B cell (primary cell): ENCODE results near the gene CTNNA3. TPM values are rescaled to one million over a fixed set of nuclear protein-coding genes. Genes with fewer than 3 reads are reported as not detected.
"Not testable (repeated sequence)": the region's sequence is repeated elsewhere in the genome, so short reads cannot be mapped to it uniquely, and the experiment has no call there.

Experiments used
- ATAC-seq: fragments of 200-7000 bp; cut with Tn5 transposase; one replicate; pipeline ENCODE4 v1.10.0; 2021; ENCODE audit warnings: low read depth, mild to moderate bottlenecking, moderate number of reproducible peaks, moderate library complexity
- CTCF ChIA-PET: fragments of 350-600 bp; sonication (Branson Sonifier 250); formaldehyde crosslinking; loops from one replicate; lab custom pipeline; 2021; ENCODE audit warnings: antibody characterized with exemption, inconsistent platforms; lab: Charles Lee
- POLR2A ChIA-PET: fragments of 350-600 bp; sonication (Branson Sonifier 250); formaldehyde crosslinking; loops from one replicate; lab custom pipeline; 2021; ENCODE audit warnings: antibody characterized with exemption; lab: Charles Lee
- DNase-seq: peaks from one replicate; pipeline ENCODE4 v3.0.0; 2013
- H2AFZ ChIP-seq: 2 replicates; pipeline ENCODE4 v1.6.1; 2012; ENCODE audit warnings: mild to moderate bottlenecking, low read depth, low read length; ENCODE audit not compliant: insufficient read depth, poor library complexity, severe bottlenecking
- H3K27ac ChIP-seq, 2 donors: 1 replicate in 1 of 2; 2 replicates in 1 of 2; pipeline ENCODE4 v1.5.1; 2012 to 2013; ENCODE audit warnings: low read length in 2 of 2, mild to moderate bottlenecking in 2 of 2, moderate library complexity in 1 of 2
- H3K27me3 ChIP-seq, 4 experiments: fragments of 200-600 bp in 1 of 4; sonication (generic) in 1 of 4; replicated peaks in 1 of 4; 1 replicate in 2 of 4; 2 replicates in 2 of 4; pipeline versions ENCODE4 v1.6.1 to v1.7.0; 2013 to 2016; ENCODE audit warnings: low read length in 3 of 4, mild to moderate bottlenecking in 2 of 4, mixed read lengths in 1 of 4, moderate library complexity in 1 of 4; ENCODE audit not compliant: insufficient read depth in 4 of 4, control insufficient read depth in 3 of 4; ENCODE audit errors: control extremely low read depth in 1 of 4
- H3K36me3 ChIP-seq, 2 experiments: replicated peaks in 1 of 2; 1 replicate in 1 of 2; 2 replicates in 1 of 2; pipeline versions ENCODE4 v1.6.1 to v1.7.1; 2013; ENCODE audit warnings: low read length in 1 of 2; ENCODE audit not compliant: insufficient read depth in 2 of 2, control insufficient read depth in 1 of 2; ENCODE audit errors: control extremely low read depth in 1 of 2, extremely low read depth in 1 of 2
- H3K4me1 ChIP-seq, 2 donors: fragments of 200-600 bp in 1 of 2; sonication (generic) in 1 of 2; 1 replicate in 1 of 2; 2 replicates in 1 of 2; pipeline versions ENCODE4 v1.5.1 to v1.6.1; 2013 to 2017; ENCODE audit warnings: low read length in 2 of 2; ENCODE audit not compliant: control insufficient read depth in 2 of 2, insufficient read depth in 2 of 2
- H3K4me2 ChIP-seq: replicated peaks from 2 replicates; pipeline ENCODE3; 2012; ENCODE audit warnings: mild to moderate bottlenecking, low read depth, low read length; ENCODE audit not compliant: poor library complexity, severe bottlenecking
- H3K4me3 ChIP-seq, 5 experiments: fragments of 200-600 bp in 1 of 5; sonication (generic) in 1 of 5; 1 replicate in 3 of 5; 2 replicates in 2 of 5; pipeline versions ENCODE4 v1.5.1 to v1.7.0; 2011 to 2016; ENCODE audit warnings: low read length in 4 of 5, mild to moderate bottlenecking in 4 of 5, low read depth in 2 of 5, control low read depth in 1 of 5, moderate library complexity in 1 of 5; ENCODE audit not compliant: insufficient read depth in 1 of 5; ENCODE audit errors: control extremely low read depth in 1 of 5, extremely low read depth in 1 of 5
- H3K79me2 ChIP-seq: fragments of 200-600 bp; sonication (generic); one replicate; pipeline ENCODE4 v1.6.0; 2016; ENCODE audit warnings: low read length; ENCODE audit not compliant: control insufficient read depth, insufficient read depth
- H3K9ac ChIP-seq: fragments of 200-600 bp; sonication (generic); 2 replicates; pipeline ENCODE4 v1.6.1; 2017; ENCODE audit warnings: mild to moderate bottlenecking, low read length, moderate library complexity
- H3K9me3 ChIP-seq, 3 donors: one replicate each; pipeline versions ENCODE4 v1.6.1 to v1.7.1; 2013; ENCODE audit warnings: low read length in 2 of 3; ENCODE audit not compliant: control insufficient read depth in 2 of 3, insufficient read depth in 1 of 3; ENCODE audit errors: control extremely low read depth in 1 of 3
- H4K20me1 ChIP-seq: 2 replicates; pipeline ENCODE4 v1.6.0; 2012; ENCODE audit warnings: mild to moderate bottlenecking, low read length; ENCODE audit not compliant: insufficient read depth, control insufficient read depth, poor library complexity, severe bottlenecking
- H3K27ac Mint-ChIP-seq: one replicate; pipeline ENCODE4 v1.8.0; 2021; ENCODE audit warnings: mixed read lengths
- H3K27me3 Mint-ChIP-seq: one replicate; pipeline ENCODE4 v1.8.0; 2021; ENCODE audit warnings: mixed read lengths
- H3K4me1 Mint-ChIP-seq: one replicate; pipeline ENCODE4 v1.8.0; 2021; ENCODE audit warnings: mixed read lengths
- H3K4me3 Mint-ChIP-seq: one replicate; pipeline ENCODE4 v1.8.0; 2021; ENCODE audit warnings: mixed read lengths
- H3K9me3 Mint-ChIP-seq: one replicate; pipeline ENCODE4 v1.8.0; 2022; ENCODE audit warnings: mixed read lengths; ENCODE audit not compliant: insufficient read depth
- CTCF ChIP-seq: fragments of 200-600 bp; IDR thresholded peaks from one replicate; pipeline ENCODE4 v1.8.0; 2022; ENCODE audit warnings: antibody characterized with exemption, mild to moderate bottlenecking
- EZH2 ChIP-seq: IDR thresholded peaks from 2 replicates; pipeline ENCODE4 v1.6.1; 2012; ENCODE audit warnings: borderline replicate concordance, low read depth, mild to moderate bottlenecking, moderate library complexity, low read length; ENCODE audit not compliant: insufficient read depth, poor library complexity, severe bottlenecking
- WGBS: methylation state at CpG from one replicate; pipeline ENCODE4 v1.1.5; 2013; ENCODE audit warnings: missing lambda C conversion rate; ENCODE audit not compliant: insufficient coverage; 5-methylcytosine and 5-hydroxymethylcytosine counted together
- intact Hi-C: fragments of 100-400 bp; cut with micrococcal nuclease; formaldehyde crosslinking; loops from one replicate; pipeline ENCODE4 v1.10.0; 2022
- polyA plus RNA-seq: library from polyadenylated mRNA; depleted of rRNA; stranded (reverse); fragments of >200 nt; gene quantifications from 2 replicates; pipeline ENCODE4 v1.2.3, GENCODE V29; 2012
- total RNA-seq, 2 donors: library from RNA; stranded (reverse); fragments of 120-200 nt in 1 of 2; gene quantifications; 1 replicate in 1 of 2; 2 replicates in 1 of 2; pipeline versions ENCODE4 v1.2.3 to v1.2.4, GENCODE V29; 2013 to 2022

CTNNA3 gene
- total and polyA plus RNA-seq, 2 donors (not counting 1 experiment from before 2014, with no cell fraction given): 0.01 TPM; not detected in 1

GRCh38 chr10:66365686-66366085 is 1330.3 kb downstream of the CTNNA3 start:
- CTCF ChIA-PET: no interaction called here
- H3K27ac ChIP-seq: no peak overlapping the region
- no peaks in the 10 kb centered on the region for H4K20me1 ChIP-seq
- no peaks in the 10 kb centered on the region for H3K27me3 ChIP-seq
- no peak overlapping the region for H3K4me3 Mint-ChIP-seq
- POLR2A ChIA-PET: no interaction called here
- ATAC-seq: no peak
- H3K79me2 ChIP-seq: no peaks in the 10 kb centered on the region
- peaks cover 0 to 3% (median 0%) of the 10 kb centered on the region in 3 donors for H3K9me3 ChIP-seq
- no peaks in the 10 kb centered on the region for H3K27me3 Mint-ChIP-seq
- H3K4me1 ChIP-seq: no peaks in the 10 kb centered on the region
- DNase-seq: no peak
- H3K4me3 ChIP-seq: no peak overlapping the region
- H3K9ac ChIP-seq: no peak overlapping the region
- no peaks in the 10 kb centered on the region for H3K36me3 ChIP-seq
- no peaks in the 10 kb centered on the region for H3K4me1 Mint-ChIP-seq
- TF ChIP-seq CTCF (no peak), EZH2 (no peak)
- no peak overlapping the region for H3K4me2 ChIP-seq
- H3K27ac Mint-ChIP-seq: no peak overlapping the region
- no peaks in the 10 kb centered on the region for H3K9me3 Mint-ChIP-seq
- H2AFZ ChIP-seq: no peak overlapping the region
- intact Hi-C loops: no loop called here
- WGBS: no CpG with 5 or more reads among the region's 2 CpGs

GRCh38 chr10:66362522-66362921 is 1333.5 kb downstream of the CTNNA3 start:
- Histone ChIP-seq H3K4me1 (no peaks in the 10 kb centered on the region), H3K9me3 (peaks cover 0 to 3% (median 0%) of the 10 kb centered on the region in 3 donors), H2AFZ (no peak overlapping the region), H4K20me1 (no peaks in the 10 kb centered on the region), H3K4me2 (no peak overlapping the region), H3K9ac (no peak overlapping the region), H3K36me3 (no peaks in the 10 kb centered on the region), H3K27me3 (no peaks in the 10 kb centered on the region), H3K79me2 (no peaks in the 10 kb centered on the region), H3K4me3 (no peak overlapping the region), H3K27ac (no peak overlapping the region)
- intact Hi-C loops: no loop called here
- no peaks in the 10 kb centered on the region for H3K27me3 Mint-ChIP-seq
- ATAC-seq: no peak
- POLR2A ChIA-PET: no interaction called here
- no peak for TF ChIP-seq CTCF
- TF ChIP-seq EZH2: no peak
- H3K4me1 Mint-ChIP-seq: no peaks in the 10 kb centered on the region
- H3K4me3 Mint-ChIP-seq: no peak overlapping the region
- DNase-seq: no peak
- no peaks in the 10 kb centered on the region for H3K9me3 Mint-ChIP-seq
- CTCF ChIA-PET: no interaction called here
- no peak overlapping the region for H3K27ac Mint-ChIP-seq
- no CpG with 5 or more reads among the region's 3 CpGs for WGBS

GRCh38 chr10:66353822-66354221 is 1342.2 kb downstream of the CTNNA3 start:
- intact Hi-C loops, H3K9ac ChIP-seq: not testable (repeated sequence)
- WGBS: 96% methylated on average over 8 of the region's 12 CpGs

More at GRCh38 chr10:66353822-66354221, 1342.2 kb downstream of the CTNNA3 start:
- H3K4me3 ChIP-seq, H3K4me1 Mint-ChIP-seq, H3K79me2 ChIP-seq, H3K4me2 ChIP-seq, POLR2A ChIA-PET, CTCF ChIA-PET, ATAC-seq, H3K9me3 ChIP-seq, H2AFZ ChIP-seq, H3K27me3 ChIP-seq, H3K4me3 Mint-ChIP-seq, H3K9me3 Mint-ChIP-seq, H3K4me1 ChIP-seq, H3K27ac Mint-ChIP-seq, H3K27ac ChIP-seq, DNase-seq, H3K36me3 ChIP-seq, H3K27me3 Mint-ChIP-seq, H4K20me1 ChIP-seq: not testable (repeated sequence)
